Transverse colon (tissue), 4 donors: ENCODE data around the gene CUL3. TPM values are rescaled to one million over a fixed set of nuclear protein-coding genes. Genes with fewer than 3 reads are reported as not detected.

Experiments
- DNase-seq: peaks from one replicate; pipeline ENCODE4 v3.0.0-alpha.2; 2019
- H3K27ac ChIP-seq, 4 donors: fragments of 200-600 bp; sonication (generic); 2 replicates each; pipeline ENCODE4 v1.5.1; 2016 to 2018; ENCODE audit warnings: inconsistent platforms in 4 of 4
- H3K27me3 ChIP-seq: fragments of 200-600 bp; sonication (generic); 2 replicates; pipeline ENCODE4 v1.5.1; 2017; ENCODE audit warnings: inconsistent platforms
- H3K36me3 ChIP-seq, 4 donors: fragments of 200-600 bp; sonication (generic); 2 replicates each; pipeline ENCODE4 v1.5.1; 2017 to 2019; ENCODE audit warnings: inconsistent platforms in 4 of 4
- H3K4me1 ChIP-seq, 4 donors: fragments of 200-600 bp; sonication (generic); 2 replicates each; pipeline ENCODE4 v1.5.1; 2017 to 2020; ENCODE audit warnings: inconsistent platforms in 4 of 4
- H3K4me3 ChIP-seq, 4 donors: fragments of 200-600 bp; sonication (generic); 1 replicate in 1 of 4; 2 replicates in 3 of 4; pipeline versions ENCODE4 v1.5.1 to v1.6.1; 2017 to 2019; ENCODE audit warnings: inconsistent platforms in 4 of 4
- H3K9me3 ChIP-seq, 2 donors: fragments of 200-600 bp; sonication (generic); 2 replicates each; pipeline ENCODE4 v1.5.1; 2017 to 2019; ENCODE audit warnings: inconsistent platforms in 2 of 2
- EP300 ChIP-seq: sonication (generic); formaldehyde crosslinking; IDR thresholded peaks from one replicate; pipeline ENCODE4 v1.6.1; 2017; ENCODE audit warnings: antibody characterized with exemption, low read depth
- POLR2A ChIP-seq: fragments of 450-650 bp; IDR thresholded peaks from one replicate; pipeline ENCODE4 v1.6.1; 2016; ENCODE audit warnings: antibody characterized with exemption, mild to moderate bottlenecking, moderate library complexity
- POLR2AphosphoS5 ChIP-seq, 3 donors: sonication (generic); formaldehyde crosslinking; IDR thresholded peaks; one replicate each; pipeline ENCODE4 v1.6.1; 2016; ENCODE audit warnings: antibody characterized with exemption in 3 of 3
- WGBS, 2 donors: methylation state at CpG; one replicate each; pipeline ENCODE4 v1.1.5; 2018; ENCODE audit warnings: low coverage in 1 of 2; 5-methylcytosine and 5-hydroxymethylcytosine counted together
- in situ Hi-C, 4 donors: fragments of 200-750 bp; cut with MboI; loops; one replicate each; pipeline versions ENCODE4 v1.15.0 to v1.15.1; 2017; ENCODE audit warnings: low sequenced_read_pairs in 3 of 4, low pct_ligation_motif_present in 1 of 4, low pct_unique_long_range_greater_than_20kb in 1 of 4
- intact Hi-C: fragments of 100-400 bp; cut with DNase I; formaldehyde crosslinking; loops from one replicate; pipeline ENCODE4 v1.15.1; 2023; ENCODE audit warnings: low total_unique reads
- total RNA-seq, 4 donors: library from RNA; depleted of rRNA; stranded (reverse); fragments of >200 nt; gene quantifications; one replicate each; pipeline ENCODE4 v1.1.0, GENCODE V29; 2016
- TF ChIP-seq, protein P1 (sequence below), 5 experiments: fragments of 200-600 bp in 3 of 5; fragments of 450-650 bp in 2 of 5; sonication (generic) in 3 of 5; IDR thresholded peaks; 1 replicate in 2 of 5; 2 replicates in 3 of 5; pipeline ENCODE4 v1.5.1; 2016 to 2017; ENCODE audit warnings: antibody characterized with exemption in 5 of 5, inconsistent platforms in 3 of 5, mild to moderate bottlenecking in 2 of 5, moderate library complexity in 1 of 5

CUL3 gene
- total RNA-seq, 4 donors from 2014 or later: 18.5 to 104 (median 57.9) TPM

GRCh38 chr2:224562831-224563230 is 22.3 kb downstream of the CUL3 start:
- no peaks in the 10 kb centered on the region for H3K9me3 ChIP-seq
- H3K4me3 ChIP-seq: no peak overlapping the region
- TF ChIP-seq, protein P1, sequence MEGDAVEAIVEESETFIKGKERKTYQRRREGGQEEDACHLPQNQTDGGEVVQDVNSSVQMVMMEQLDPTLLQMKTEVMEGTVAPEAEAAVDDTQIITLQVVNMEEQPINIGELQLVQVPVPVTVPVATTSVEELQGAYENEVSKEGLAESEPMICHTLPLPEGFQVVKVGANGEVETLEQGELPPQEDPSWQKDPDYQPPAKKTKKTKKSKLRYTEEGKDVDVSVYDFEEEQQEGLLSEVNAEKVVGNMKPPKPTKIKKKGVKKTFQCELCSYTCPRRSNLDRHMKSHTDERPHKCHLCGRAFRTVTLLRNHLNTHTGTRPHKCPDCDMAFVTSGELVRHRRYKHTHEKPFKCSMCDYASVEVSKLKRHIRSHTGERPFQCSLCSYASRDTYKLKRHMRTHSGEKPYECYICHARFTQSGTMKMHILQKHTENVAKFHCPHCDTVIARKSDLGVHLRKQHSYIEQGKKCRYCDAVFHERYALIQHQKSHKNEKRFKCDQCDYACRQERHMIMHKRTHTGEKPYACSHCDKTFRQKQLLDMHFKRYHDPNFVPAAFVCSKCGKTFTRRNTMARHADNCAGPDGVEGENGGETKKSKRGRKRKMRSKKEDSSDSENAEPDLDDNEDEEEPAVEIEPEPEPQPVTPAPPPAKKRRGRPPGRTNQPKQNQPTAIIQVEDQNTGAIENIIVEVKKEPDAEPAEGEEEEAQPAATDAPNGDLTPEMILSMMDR (IDR thresholded peaks at IDR 0.05): no peak
- TF ChIP-seq POLR2A (no peak), EP300 (no peak), POLR2AphosphoS5 (IDR thresholded peaks at IDR 0.05) (no peak)
- intact Hi-C loops: no loop called here
- H3K27ac ChIP-seq: no peak overlapping the region
- H3K36me3 ChIP-seq: peaks cover 0 to 8% (median 0%) of the 10 kb centered on the region in 4 donors
- in situ Hi-C loops: no loop called here
- DNase-seq: no peak
- WGBS, 2 donors: 68 to 72% methylated on average over 4 of the region's 4 CpGs
- peaks cover 7 to 53% (median 20%) of the 10 kb centered on the region in 4 donors for H3K4me1 ChIP-seq
- H3K27me3 ChIP-seq: no peaks in the 10 kb centered on the region

GRCh38 chr2:224561234-224562005 is 23.7 kb downstream of the CUL3 start:
- Histone ChIP-seq H3K27me3 (no peaks in the 10 kb centered on the region), H3K4me3 (no peak overlapping the region), H3K27ac (no peak overlapping the region), H3K9me3 (no peaks in the 10 kb centered on the region), H3K4me1 (peaks cover 7 to 51% (median 20%) of the 10 kb centered on the region in 4 donors), H3K36me3 (peaks cover 0 to 8% (median 0%) of the 10 kb centered on the region in 4 donors)
- in situ Hi-C loops (no loop called here), intact Hi-C loops (no loop called here)
- DNase-seq: no peak
- TF ChIP-seq POLR2AphosphoS5 (IDR thresholded peaks at IDR 0.05) (no peak), POLR2A (no peak), EP300 (no peak)
- TF ChIP-seq, protein P1 (IDR thresholded peaks at IDR 0.05): no peak
- WGBS, 2 donors: 66 to 68% methylated on average over 7 of the region's 7 CpGs

DNA sequence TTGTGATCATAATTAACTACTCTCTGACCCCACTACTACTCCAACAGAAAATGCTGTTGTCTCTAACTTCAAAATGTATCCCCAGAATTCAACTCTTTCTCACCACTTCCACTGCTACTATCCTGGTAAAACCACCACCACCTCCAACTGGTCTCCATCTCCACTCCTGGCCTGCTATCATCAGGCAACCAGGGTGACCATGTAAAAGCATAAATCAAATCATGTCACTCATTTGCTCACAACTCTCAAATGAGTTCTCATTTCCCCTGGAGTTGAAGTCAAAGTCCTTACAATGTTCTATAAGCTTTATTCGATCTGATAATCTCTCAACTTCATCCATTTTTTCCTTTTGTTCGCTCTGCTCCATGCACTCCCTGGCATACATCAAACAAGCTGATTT is 24.6 kb downstream of the CUL3 start:
- Histone ChIP-seq H3K27me3 (no peaks in the 10 kb centered on the region), H3K36me3 (peaks cover 0 to 7% (median 0%) of the 10 kb centered on the region in 4 donors), H3K9me3 (no peaks in the 10 kb centered on the region), H3K4me1 (peaks cover 7 to 46% (median 13%) of the 10 kb centered on the region in 4 donors), H3K4me3 (no peak overlapping the region), H3K27ac (no peak overlapping the region)
- in situ Hi-C loops (no loop called here), intact Hi-C loops (no loop called here)
- no peak for TF ChIP-seq POLR2A
- TF ChIP-seq EP300: no peak
- TF ChIP-seq POLR2AphosphoS5 (IDR thresholded peaks at IDR 0.05): no peak
- TF ChIP-seq, protein P1 (IDR thresholded peaks at IDR 0.05): no peak
- 86 to 91% methylated on average over 2 of the region's 2 CpGs for WGBS, 2 donors
- no peak for DNase-seq

DNA sequence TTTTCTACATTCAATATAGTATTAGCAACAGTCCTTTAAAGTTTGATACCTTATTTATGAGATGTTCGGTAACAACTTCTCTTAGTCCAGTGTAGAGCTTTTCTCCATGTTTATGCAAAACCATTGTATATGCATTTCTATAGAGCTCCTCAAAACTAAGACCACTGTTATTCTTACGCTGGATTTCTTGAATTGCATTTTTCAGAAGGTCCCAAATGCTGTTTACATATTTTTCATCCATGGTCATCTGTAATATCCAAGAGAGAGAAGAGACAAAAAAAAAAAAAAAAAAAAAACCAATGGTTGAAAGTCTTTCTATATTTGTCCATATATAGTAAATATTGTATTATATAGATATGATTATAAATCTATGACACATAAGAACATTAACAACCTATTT is 27.6 kb downstream of the CUL3 start:
- TF ChIP-seq POLR2AphosphoS5 (IDR thresholded peaks at IDR 0.05): no peak
- TF ChIP-seq, protein P1 (IDR thresholded peaks at IDR 0.05): no peak
- TF ChIP-seq POLR2A: no peak
- no peak for TF ChIP-seq EP300
- Histone ChIP-seq H3K36me3 (peaks cover 0 to 7% (median 0%) of the 10 kb centered on the region in 4 donors), H3K27ac (no peak overlapping the region), H3K9me3 (no peaks in the 10 kb centered on the region), H3K27me3 (no peaks in the 10 kb centered on the region), H3K4me3 (no peak overlapping the region), H3K4me1 (peaks cover 0 to 26% (median 2%) of the 10 kb centered on the region in 4 donors)
- 84 to 85% methylated on average over 2 of the region's 2 CpGs for WGBS, 2 donors
- no peak for DNase-seq
- in situ Hi-C loops (no loop called here), intact Hi-C loops (no loop called here)
